ENCODE measurements around the gene KRT1.

The KRT1 gene

GRCh38 chr12:52657250-52657902 lies 22.8 kb downstream of the KRT1 start:
- DNase-seq = peak; percentile 16

DNA sequence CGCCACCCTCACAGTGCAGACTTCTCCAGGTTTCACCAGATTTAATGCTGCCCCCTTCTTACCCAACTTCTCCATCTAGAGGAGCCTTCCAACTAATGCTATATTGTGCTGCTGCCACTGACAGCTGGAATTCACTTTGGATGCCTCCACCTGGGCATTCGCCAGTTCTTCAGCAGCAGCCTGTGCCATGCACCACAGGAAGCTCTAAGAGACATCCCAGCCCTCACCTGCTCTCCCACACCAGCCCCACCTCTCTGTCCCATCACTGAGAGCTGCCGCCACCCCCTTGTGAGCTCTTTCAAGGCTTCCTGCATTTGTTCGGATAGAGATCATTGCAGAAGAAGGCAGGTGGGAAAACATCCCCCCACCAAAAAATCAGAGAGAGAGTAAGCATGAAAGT lies 23.6 kb downstream of the KRT1 start:
- no peak for DNase-seq

DNA sequence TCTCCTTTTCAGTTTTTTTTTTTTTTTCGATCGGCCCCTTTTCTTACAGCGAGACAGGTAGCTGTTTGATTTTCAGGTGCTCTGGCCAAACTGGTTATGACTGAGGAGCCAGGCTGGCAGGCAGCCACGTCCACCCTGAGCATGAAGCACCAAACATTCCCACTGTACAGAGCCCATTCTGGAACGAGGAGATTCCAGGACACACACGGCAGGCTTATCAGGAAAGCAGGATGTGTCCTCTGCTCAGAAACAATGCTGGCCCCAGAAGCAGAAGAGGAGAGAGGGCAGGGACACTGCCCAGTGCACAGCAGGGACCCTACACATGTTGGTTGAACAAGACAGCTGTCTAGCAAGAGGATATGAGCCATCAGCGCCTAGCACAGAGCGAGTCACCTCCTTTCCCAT lies 24.5 kb downstream of the KRT1 start:
- DNase-seq = peak; percentile 17

DNA sequence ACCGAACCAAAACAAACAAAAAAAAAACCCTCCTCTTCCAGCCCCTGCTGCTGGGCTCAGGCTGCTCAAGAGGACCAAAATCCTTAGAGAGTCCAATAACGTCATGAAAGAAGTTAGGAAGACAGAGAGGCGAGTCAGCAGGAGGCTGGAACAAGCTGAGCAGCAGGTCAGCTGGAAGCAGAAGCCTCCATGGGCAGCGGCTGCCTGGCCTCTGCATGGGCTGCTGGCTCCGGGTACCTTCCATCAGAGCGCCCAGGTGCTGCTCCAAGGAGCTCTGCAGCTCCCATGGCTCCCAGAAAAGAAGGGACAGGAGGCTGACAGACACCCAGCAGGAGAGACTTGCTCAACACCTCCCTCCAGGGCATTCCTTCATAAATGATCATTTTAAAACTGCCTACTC lies 25.0 kb downstream of the KRT1 start:
- DNase-seq = no peak

- no peak for DNase-seq
Observed at GRCh38 chr12:52651726-52652261, 28.4 kb downstream of the KRT1 start, which contains the start of gene KRT2. Gene KRT2 (minus strand): TSS chr12:52652211. CDS start chr12:52652142, 69 bp downstream.

- no peak for DNase-seq
Observed at GRCh38 chr12:52650520-52651081, 29.6 kb downstream of the KRT1 start.

GRCh38 chr12:52649066-52649465 lies 31.1 kb downstream of the KRT1 start:
- DNase-seq = no peak

DNA sequence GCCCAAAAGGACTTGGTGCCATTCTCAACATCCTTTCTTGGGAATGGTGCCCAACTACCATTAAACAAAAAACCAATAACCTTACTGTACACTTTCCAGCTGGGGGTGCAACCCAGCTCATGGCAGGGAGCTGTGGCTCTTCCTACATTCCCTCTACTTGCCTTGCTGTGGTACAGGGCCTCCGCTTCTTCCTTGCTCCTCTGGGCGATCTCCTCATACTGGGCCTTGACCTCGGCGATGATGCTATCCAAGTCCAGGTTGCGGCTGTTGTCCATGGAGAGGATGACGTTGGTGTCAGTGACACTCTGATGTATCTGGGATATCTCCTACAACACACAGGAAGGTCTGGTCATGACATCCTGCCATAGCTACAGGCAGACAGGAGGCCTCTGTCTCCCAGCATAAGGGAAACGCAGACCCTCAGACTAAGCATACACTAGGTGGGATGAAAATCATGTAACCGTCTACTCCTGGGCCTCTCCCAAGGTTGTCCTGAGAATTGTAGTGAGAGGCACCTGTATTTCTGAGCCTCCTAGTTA lies 32.1 kb downstream of the KRT1 start:
- no peak for DNase-seq

DNA sequence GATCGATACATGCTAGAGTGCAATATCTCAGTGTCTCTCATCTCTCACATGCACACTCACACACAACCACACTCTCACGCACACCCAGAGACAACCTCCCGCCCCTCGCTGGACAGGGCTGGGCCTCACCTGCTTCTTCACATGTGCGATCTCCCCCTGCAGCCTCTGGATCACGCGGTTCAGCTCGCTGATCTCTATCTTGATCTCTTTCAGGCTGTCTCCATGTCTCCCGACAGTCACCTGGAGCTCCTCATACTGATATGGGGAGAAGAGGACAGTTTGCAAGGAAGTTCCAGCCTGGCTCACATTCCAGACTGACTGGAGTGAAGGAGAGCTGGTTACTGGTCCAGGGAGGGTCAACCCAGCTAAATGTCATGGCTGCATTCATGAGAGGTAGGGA lies 32.6 kb downstream of the KRT1 start:
- no peak for DNase-seq

DNA sequence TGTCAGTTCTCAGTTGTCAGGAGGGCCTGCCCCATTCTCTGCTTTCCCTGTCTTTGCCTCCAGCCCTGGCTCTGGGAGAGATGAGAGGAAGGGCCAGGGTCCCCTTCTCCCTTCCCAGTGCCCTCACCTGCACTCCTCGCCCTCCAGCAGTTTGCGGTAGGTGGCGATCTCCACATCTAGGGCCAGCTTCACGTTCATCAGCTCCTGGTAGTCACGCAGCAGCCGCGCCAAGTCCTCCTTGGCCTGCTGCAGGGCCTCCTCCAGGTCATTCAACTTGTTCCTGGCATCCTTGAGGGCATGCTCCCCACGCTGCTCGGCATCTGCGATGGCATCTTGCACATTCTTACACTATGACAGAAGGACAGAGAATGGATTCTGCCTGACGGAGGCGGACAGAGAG lies 33.6 kb downstream of the KRT1 start:
- DNase-seq = no peak

DNA sequence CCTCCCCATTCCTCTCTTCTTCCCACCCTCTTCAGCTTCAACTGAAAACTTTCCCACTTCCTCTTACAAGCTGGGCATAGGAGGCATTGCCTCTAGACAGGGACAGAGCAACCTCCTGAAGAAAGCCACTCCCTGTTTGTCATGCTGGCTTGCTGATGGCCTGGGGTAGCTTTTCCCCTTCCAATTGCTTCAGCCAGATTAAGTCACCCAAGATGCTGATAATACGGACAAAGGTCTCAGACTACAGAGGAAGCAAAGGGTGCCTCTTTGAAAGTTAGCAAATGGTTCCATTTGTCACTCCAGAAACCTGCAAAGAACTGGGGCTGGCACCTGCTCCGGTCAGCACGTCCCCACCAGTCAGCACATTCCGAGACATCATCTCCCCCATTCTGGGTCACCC lies 34.2 kb downstream of the KRT1 start:
- no peak for DNase-seq

GRCh38 chr12:52645120-52645761 lies 35.0 kb downstream of the KRT1 start:
- DNase-seq = no peak

DNA sequence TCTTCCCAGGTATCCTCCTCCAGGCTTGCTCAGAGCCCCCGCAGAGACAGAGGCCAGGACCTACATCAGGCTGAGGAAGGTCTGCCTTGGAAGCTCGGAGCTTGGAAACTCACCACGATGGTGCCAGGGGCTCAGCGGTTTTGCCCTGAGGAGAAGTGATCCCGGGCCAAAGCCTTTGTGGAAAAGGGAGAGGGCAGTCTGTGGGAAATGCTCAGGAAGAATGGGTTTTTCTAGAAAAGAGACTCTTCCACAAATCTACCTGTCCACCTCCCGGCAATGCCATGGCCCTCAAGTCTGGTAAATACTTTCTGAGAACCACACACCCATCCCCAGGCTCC lies 36.2 kb downstream of the KRT1 start:
- DNase-seq = no peak

DNA sequence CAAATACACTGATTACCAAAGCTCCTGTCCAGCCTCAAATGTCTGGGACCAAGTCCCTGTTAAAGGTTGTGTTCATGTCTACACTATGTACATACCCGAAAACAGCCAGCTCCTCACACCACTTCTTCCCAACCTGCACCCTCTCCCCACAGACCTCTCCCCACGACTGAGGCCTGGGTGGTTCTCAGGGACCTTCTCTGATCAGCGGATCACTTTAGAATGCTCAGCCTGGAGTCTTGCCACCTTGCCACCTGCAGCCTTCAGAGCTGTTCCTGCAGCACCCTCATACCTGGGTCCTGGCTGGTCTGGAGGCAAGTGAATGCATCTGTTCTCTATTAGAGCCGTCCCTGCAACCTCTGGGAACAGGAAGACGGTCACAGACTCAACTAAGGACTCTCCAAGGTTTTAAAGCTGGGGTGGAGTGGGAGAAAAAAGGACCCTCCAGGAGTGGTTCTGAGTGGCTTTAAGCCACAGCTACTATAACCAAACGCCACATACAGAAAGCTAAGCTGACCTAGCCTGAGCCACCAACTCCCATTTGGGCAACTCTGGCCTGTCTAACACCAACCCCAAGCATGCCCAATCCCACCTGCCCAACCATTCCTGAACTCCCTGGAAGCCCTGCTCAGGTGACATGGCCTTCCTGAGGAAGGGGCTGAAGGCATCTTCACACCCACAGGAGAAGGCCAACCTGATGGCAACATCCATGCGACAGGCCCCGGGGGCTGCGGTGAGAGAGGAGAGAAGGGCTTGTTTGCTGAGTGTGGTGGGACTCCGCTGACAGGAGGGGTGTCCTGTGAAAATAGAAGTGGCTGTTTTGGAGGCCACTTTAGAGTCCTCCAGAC lies 36.8 kb downstream of the KRT1 start:
- no peak for DNase-seq

DNA sequence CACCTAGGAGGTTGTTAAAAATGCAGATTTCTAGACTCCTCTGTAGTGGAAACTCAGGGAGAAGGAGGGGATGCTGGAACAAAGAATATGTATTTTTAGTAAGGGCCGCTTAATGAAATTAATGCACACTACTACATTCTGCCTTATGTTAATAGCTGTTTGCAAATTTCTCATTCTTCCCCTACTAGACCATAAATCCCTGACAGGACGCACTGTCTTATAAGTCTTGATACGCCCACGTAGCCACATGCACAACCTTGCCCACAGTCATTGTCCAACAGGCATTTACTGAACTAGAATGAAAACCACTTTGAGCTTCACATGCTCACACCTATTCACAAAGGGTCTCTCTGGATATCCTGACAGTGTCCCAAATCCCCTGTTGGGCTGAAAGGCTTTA lies 38.7 kb downstream of the KRT1 start:
- DNase-seq = no peak

DNA sequence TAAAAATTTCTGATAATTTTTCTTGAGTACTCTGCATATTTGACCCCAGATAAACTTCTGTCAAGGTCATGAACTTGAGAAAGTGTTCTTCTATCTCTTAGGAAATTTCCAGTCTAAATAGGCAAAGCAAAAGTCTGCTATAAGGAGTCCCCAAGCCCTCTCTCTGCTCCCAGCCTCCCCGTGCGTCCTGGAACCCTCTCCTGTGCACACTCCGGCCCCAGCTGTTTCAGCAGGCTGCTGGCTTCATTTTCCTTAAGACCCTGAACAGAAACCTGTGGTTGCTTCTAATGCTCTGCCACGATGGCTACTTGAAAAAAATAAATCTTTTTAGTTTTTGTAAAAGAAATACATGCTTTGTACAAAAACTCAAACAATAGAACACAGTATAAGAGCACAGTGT lies 42.9 kb downstream of the KRT1 start:
- DNase-seq = no peak

GRCh38 chr12:52636592-52637258 lies 43.5 kb downstream of the KRT1 start:
- DNase-seq = no peak

GRCh38 chr12:52636189-52636588 lies 44.0 kb downstream of the KRT1 start:
- no peak for DNase-seq

DNA sequence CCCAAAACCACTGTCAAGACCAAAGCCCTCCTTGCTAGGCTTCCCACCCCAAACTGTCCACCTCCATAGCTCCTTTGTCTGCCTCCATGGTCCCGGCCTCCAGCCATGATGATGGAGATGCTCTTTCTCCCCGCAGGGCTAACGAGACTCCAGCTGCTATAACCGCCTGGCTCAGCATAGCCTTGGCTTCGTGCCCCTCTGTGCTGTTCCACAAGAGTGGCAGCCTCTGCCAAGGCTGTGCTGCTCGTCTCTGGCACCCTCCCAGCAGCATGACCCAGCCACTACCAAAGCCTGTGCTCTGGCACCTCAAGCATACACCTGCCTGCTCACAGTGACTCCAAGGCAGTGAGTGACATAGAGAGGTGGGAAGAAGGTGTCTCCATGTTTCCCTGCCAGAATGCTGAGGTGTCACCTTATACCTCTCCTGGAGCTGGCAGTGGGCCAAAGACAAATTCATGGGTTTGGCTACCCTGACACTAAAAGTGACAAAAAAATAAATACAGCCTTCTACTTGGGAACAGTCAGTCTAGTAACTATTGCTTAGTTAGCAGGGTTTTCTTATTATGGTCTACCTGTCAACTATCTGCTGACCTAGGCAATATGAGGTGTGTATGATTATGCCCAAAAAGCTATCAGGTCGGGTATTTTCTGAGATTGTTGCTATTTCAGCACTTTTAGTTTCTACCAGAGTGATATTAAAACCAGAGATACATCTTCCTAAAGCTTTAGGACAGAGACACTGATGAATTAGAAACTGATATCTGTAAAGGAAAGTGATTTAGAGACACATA lies 45.7 kb downstream of the KRT1 start:
- peak; percentile 87 for DNase-seq

- DNase-seq = no peak
Observed at GRCh38 chr12:52633383-52633782, 46.8 kb downstream of the KRT1 start.

- no peak for DNase-seq
Observed at GRCh38 chr12:52632656-52633055, 47.6 kb downstream of the KRT1 start.

All from NCI-H1105 treated with DMSO at 0.1 percent for 48 hours (cell line).